K562 (cell line): ENCODE measurements around the gene MAL. TPM values are rescaled to one million over a fixed set of nuclear protein-coding genes. Genes with fewer than 3 reads are reported as not detected.
A peak's percentile ranks its signal among the peaks of the same experiment; 100 is the strongest.

Experiments used
- ATAC-seq: fragments of 200-7000 bp; cut with Tn5 transposase; 3 replicates; pipeline ENCODE4 v1.9.1; 2020; ENCODE audit warnings: moderate library complexity
- BruUV-seq: library from RNA; stranded (reverse); fragments of 400-500 nt; replicated peaks from 2 replicates; lab custom pipeline; 2021; lab: Mats Ljungman, UMichigan
- CTCF ChIA-PET: fragments of 300-600 bp; formaldehyde crosslinking; extraction: SDS; loops from one replicate; lab custom pipeline; 2021; ENCODE audit warnings: low intra/inter-chr PET ratio; lab: Yijun Ruan, JAX
- POLR2A ChIA-PET: fragments of 300-600, 350-650 bp; sonication (Branson Sonifier 250); formaldehyde crosslinking; extraction: SDS; loops from one replicate; lab custom pipeline; 2021; ENCODE audit warnings: antibody characterized with exemption, inconsistent platforms; lab: Yijun Ruan, JAX
- DNase-seq, 4 experiments: peaks; one replicate each; pipeline versions ENCODE4 v3.0.0 to v3.0.0-alpha.2; 2011 to 2018; ENCODE audit warnings: low spot score in 3 of 4, mixed read lengths in 3 of 4; ENCODE audit errors: extremely low read depth in 1 of 4
- FAIRE-seq: peaks from 2 replicates; lab custom pipeline; 2011; peaks lifted over from hg19 to GRCh38; lab: Jason Lieb, UNC
- H2AFZ ChIP-seq: 2 replicates; pipeline ENCODE4 v1.6.0; 2011; ENCODE audit warnings: low read depth, low read length, control low read depth, inconsistent platforms
- H3K27ac ChIP-seq: fragments of 200-600 bp; 3 replicates; pipeline ENCODE4 v1.8.0; 2011; ENCODE audit warnings: low read depth, mild to moderate bottlenecking, control low read depth, inconsistent platforms, low read length, moderate library complexity, mixed read lengths; ENCODE audit errors: extremely low read depth
- H3K27me3 ChIP-seq, 2 experiments: fragments of 300-600 bp in 1 of 2; 2 replicates in 1 of 2; 3 replicates in 1 of 2; pipeline versions ENCODE4 v1.6.0 to v1.8.0; 2011; ENCODE audit warnings: inconsistent platforms in 2 of 2, low read length in 2 of 2, mild to moderate bottlenecking in 1 of 2, mixed read lengths in 1 of 2, moderate library complexity in 1 of 2; ENCODE audit not compliant: control insufficient read depth in 2 of 2, insufficient read depth in 2 of 2
- H3K36me3 ChIP-seq: fragments of 300-600 bp; 3 replicates; pipeline ENCODE4 v1.8.0; 2011; ENCODE audit warnings: mild to moderate bottlenecking, low read length, inconsistent platforms; ENCODE audit not compliant: control insufficient read depth, insufficient read depth
- H3K4me1 ChIP-seq, 2 experiments: fragments of 200-600 bp in 1 of 2; replicated peaks in 1 of 2; 2 replicates in 1 of 2; 3 replicates in 1 of 2; pipeline versions ENCODE4 v1.5.1 to v1.8.0; 2011; ENCODE audit warnings: inconsistent platforms in 2 of 2, low read length in 2 of 2, mild to moderate bottlenecking in 1 of 2, mixed read lengths in 1 of 2, moderate library complexity in 1 of 2; ENCODE audit not compliant: control insufficient read depth in 2 of 2, insufficient read depth in 2 of 2
- H3K4me2 ChIP-seq: 2 replicates; pipeline ENCODE4 v1.6.1; 2011; ENCODE audit warnings: low read length, control low read depth, inconsistent platforms, mixed read lengths; ENCODE audit not compliant: insufficient read depth
- H3K4me3 ChIP-seq: fragments of 200-600 bp; sonication (generic), shearing (Covaris generic); 2 replicates; pipeline ENCODE4 v1.5.1; 2016; ENCODE audit warnings: control low read depth, inconsistent platforms
- H3K79me2 ChIP-seq: fragments of 200-600 bp; 3 replicates; pipeline ENCODE4 v1.8.0; 2011; ENCODE audit warnings: low read length, inconsistent platforms; ENCODE audit not compliant: control insufficient read depth, insufficient read depth
- H3K9ac ChIP-seq, 2 experiments: 2 replicates each; pipeline versions ENCODE4 v1.6.0 to v1.6.1; 2011; ENCODE audit warnings: low read depth in 2 of 2, low read length in 2 of 2, control low read depth in 1 of 2, inconsistent platforms in 1 of 2, mild to moderate bottlenecking in 1 of 2, mixed read lengths in 1 of 2; ENCODE audit not compliant: insufficient read depth in 1 of 2
- H3K9me1 ChIP-seq: one replicate; pipeline ENCODE4 v1.6.0; 2011; ENCODE audit warnings: inconsistent platforms, mild to moderate bottlenecking, low read length, moderate library complexity; ENCODE audit not compliant: control insufficient read depth, insufficient read depth
- H3K9me3 ChIP-seq: replicated peaks from 2 replicates; pipeline ENCODE4 v1.5.1; 2011; ENCODE audit warnings: low read depth, low read length, inconsistent platforms; ENCODE audit not compliant: control insufficient read depth, insufficient read depth
- H4K20me1 ChIP-seq: replicated peaks from 2 replicates; pipeline ENCODE4 v1.6.1; 2011; ENCODE audit warnings: low read length, inconsistent platforms, mixed read lengths; ENCODE audit not compliant: control insufficient read depth, insufficient read depth
- ATF1 ChIP-seq, 2 experiments: fragments of 450-650 bp in 1 of 2; IDR thresholded peaks; 2 replicates each; pipeline ENCODE4 v1.6.1; 2016; ENCODE audit warnings: missing compliant biosample characterization in 1 of 2, missing genetic modification characterization in 1 of 2
- CEBPB ChIP-seq: fragments of 450-650 bp; IDR thresholded peaks from 2 replicates; pipeline ENCODE4 v1.6.1; 2016; ENCODE audit warnings: missing genetic modification characterization, missing compliant biosample characterization
- GATAD2B ChIP-seq: fragments of 450-650 bp; IDR thresholded peaks from 2 replicates; pipeline ENCODE4 v1.6.1; 2017; ENCODE audit warnings: mild to moderate bottlenecking, borderline replicate concordance
- MTA1 ChIP-seq: fragments of 450-650 bp; IDR thresholded peaks from 2 replicates; pipeline ENCODE4 v1.6.1; 2017; ENCODE audit warnings: borderline replicate concordance
- NFATC3 ChIP-seq: fragments of 450-650 bp; IDR thresholded peaks from 2 replicates; pipeline ENCODE4 v1.6.1; 2017; ENCODE audit warnings: mild to moderate bottlenecking
- SREBF2 ChIP-seq: sonication (generic); formaldehyde crosslinking; IDR thresholded peaks from 2 replicates; pipeline ENCODE4 v1.4.0; 2020; ENCODE audit warnings: mild to moderate bottlenecking, missing genetic modification reagents
- TFAM ChIP-seq: fragments of 250-450 bp; sonication (Bioruptor Pico); conservative IDR thresholded peaks from 2 replicates; pipeline ENCODE4 v1.5.0; 2021; ENCODE audit warnings: mild to moderate bottlenecking, moderate library complexity
- ZKSCAN3 ChIP-seq: fragments of 250-450 bp; sonication (Bioruptor Pico); IDR thresholded peaks from 2 replicates; pipeline ENCODE4 v1.4.0; 2020
- ZNF174 ChIP-seq: fragments of 250-450 bp; sonication (Bioruptor Pico); IDR thresholded peaks from 2 replicates; pipeline ENCODE4 v1.4.0; 2020; ENCODE audit warnings: mild to moderate bottlenecking
- ZNF253 ChIP-seq: fragments of 250-450 bp; sonication (Bioruptor Pico); conservative IDR thresholded peaks from 2 replicates; pipeline ENCODE4 v1.6.1; 2021; ENCODE audit warnings: mild to moderate bottlenecking
- WGBS: fragments of 100-300 bp; shearing (Covaris generic); methylation state at CpG from one replicate; pipeline ENCODE4 v1.1.6; 2016; ENCODE audit warnings: low coverage, mixed read lengths; ENCODE audit not compliant: insufficient coverage; ENCODE audit errors: missing lambda C conversion rate; 5-methylcytosine and 5-hydroxymethylcytosine counted together
- in situ Hi-C: fragments of 300-500 bp; cut with MboI; formaldehyde crosslinking; loops from 4 replicates; pipeline ENCODE4 v1.15.0; 2018; ENCODE audit warnings: inconsistent platforms, mixed read lengths
- intact Hi-C: fragments of 100-400 bp; cut with micrococcal nuclease; formaldehyde crosslinking; loops from 2 replicates; pipeline ENCODE4 v1.14.2; 2022
- polyA plus RNA-seq, 8 experiments: library from polyadenylated mRNA; depleted of rRNA in 4 of 8; stranded (reverse) in 5 of 8; unstranded in 3 of 8; fragments of >200 nt; fragmentation: Nextera tagmentation in 2 of 8; fragmentation: Illumina TruSeq in 1 of 8; extraction: Ambion mirVana in 2 of 8; extraction: Trizol in 1 of 8; gene quantifications; 2 replicates each; pipeline versions ENCODE4 v1.2.1 to v1.2.3, GENCODE V29; 2011 to 2014; ENCODE audit warnings: inconsistent platforms in 1 of 8, missing spikeins in 1 of 8
- total RNA-seq, 7 experiments: library from RNA; depleted of rRNA in 6 of 7; stranded (reverse); fragments of >200 nt in 6 of 7; fragmentation: Illumina TruSeq in 2 of 7; extraction: Trizol in 2 of 7; gene quantifications; 2 replicates each; pipeline versions ENCODE4 v1.2.1 to v1.2.3, GENCODE V29; 2011 to 2021; ENCODE audit warnings: low replicate concordance in 1 of 7
- TF ChIP-seq, protein P1 (sequence below), 2 experiments: IDR thresholded peaks; 2 replicates each; pipeline ENCODE4 v1.6.1; 2011; ENCODE audit warnings: borderline replicate concordance in 1 of 2, control low read depth in 1 of 2, low read depth in 1 of 2, low read length in 1 of 2, mild to moderate bottlenecking in 1 of 2, mixed read lengths in 1 of 2, moderate library complexity in 1 of 2; ENCODE audit not compliant: insufficient read depth in 1 of 2, insufficient read length in 1 of 2, poor library complexity in 1 of 2, severe bottlenecking in 1 of 2; ENCODE audit errors: extremely low read depth in 1 of 2
- TF ChIP-seq, protein P2 (sequence below): fragments of 450-650 bp; formaldehyde crosslinking; IDR thresholded peaks from 2 replicates; pipeline ENCODE4 v1.4.0; 2020; ENCODE audit warnings: mild to moderate bottlenecking

Gene MAL
- total and polyA plus RNA-seq, 9 of the 15 experiments (the other 6 are each of a cell fraction or from before 2014, with no cell fraction given), result not detected

DNA sequence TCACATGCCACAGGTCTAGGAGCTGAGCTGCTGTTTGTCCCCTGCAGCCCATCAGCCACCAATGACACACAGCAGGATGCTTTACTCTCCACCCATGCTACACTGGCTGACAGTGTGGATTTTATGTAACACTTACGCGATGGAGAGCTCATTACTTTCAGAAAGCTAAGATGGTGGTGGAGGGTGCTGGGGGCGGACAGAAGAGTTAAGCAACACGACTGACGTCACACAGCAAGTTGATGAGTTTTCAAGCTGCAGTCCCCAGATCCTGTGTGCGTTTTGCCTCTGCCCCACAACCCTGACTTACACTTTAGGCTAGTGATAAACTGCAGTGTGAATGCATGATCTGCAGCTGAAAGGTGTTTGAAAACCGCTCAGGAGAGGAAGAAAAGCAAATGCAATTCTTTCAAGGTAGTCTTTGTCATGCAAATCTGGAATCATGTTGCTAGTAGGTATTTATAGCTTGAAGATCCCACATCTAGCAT, 53.7 kb downstream of the MAL start:
- H2AFZ ChIP-seq, result no peak overlapping the region
- no peak overlapping the region for H3K4me3 ChIP-seq
- H3K9me3 ChIP-seq, result no peaks in the 10 kb centered on the region
- peaks cover 0 to 10% of the 10 kb centered on the region in 2 experiments; a peak in 3 of 5 replicates for H3K4me1 ChIP-seq
- no peak overlapping the region for H3K4me2 ChIP-seq
- ChIA-PET POLR2A (interaction anchor here (0.6 to 1.8 kb wide), 5 partner anchors 25 to 246 kb away, joined by 3 to 7 read pairs (median 3); partner anchors contain the start of gene PROM2), CTCF (no interaction called here)
- H3K27ac ChIP-seq, result no peak overlapping the region
- H3K36me3 ChIP-seq, result no peaks in the 10 kb centered on the region
- FAIRE-seq (no peak), ATAC-seq (no peak), DNase-seq (no peak)
- 0 out of 2 replicates have a peak, but pooled peaks have one; percentile 18 for TF ChIP-seq CEBPB (tag)
- TF ChIP-seq ATF1 (CRISPR knock-in tag; IDR thresholded peaks at IDR 0.05), result no peak
- TF ChIP-seq ATF1 (tag; IDR thresholded peaks at IDR 0.05), result peak; percentile 31
- TF ChIP-seq MTA1, result no peak
- no peak overlapping the region for H3K9ac ChIP-seq
- BruUV-seq, result no TSS peak
- intact Hi-C loops, result loop anchor here (5.0 kb wide), 1 partner anchor 128 kb away; the partner anchor contains the start of gene ZNF892
- no peaks in the 10 kb centered on the region for H3K9me1 ChIP-seq
- in situ Hi-C loops, result no loop called here
- no peaks in the 10 kb centered on the region for H3K79me2 ChIP-seq
- 4% methylated on average over 7 of the region's 7 CpGs for WGBS
- H3K27me3 ChIP-seq, result peaks cover 9 to 47% of the 10 kb centered on the region in 2 experiments; a peak in 3 of 5 replicates
- no peaks in the 10 kb centered on the region; the same call in 1 of the 2 replicates for H4K20me1 ChIP-seq

DNA sequence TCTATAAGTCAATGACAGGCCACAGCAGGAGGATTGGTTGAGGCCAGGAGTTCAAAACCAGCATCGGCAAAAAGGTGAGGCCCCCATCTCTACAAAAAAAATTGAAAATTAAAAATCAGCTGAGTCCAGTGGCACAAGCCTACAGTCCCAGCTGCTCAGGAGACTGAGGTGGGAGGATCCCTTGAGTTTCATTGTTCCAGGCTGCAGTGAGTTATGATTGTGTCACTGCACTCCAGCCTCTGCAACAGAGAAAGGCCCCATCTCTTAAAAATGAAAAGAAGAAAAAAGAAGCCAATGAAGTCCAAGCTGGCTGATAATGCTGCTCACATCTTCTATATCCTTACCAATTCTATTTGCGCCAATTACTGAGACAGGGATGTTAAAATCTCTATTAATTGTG, 57.0 kb downstream of the MAL start:
- 61% methylated on average over 2 of the region's 2 CpGs for WGBS
- CTCF ChIA-PET, result no interaction called here
- Histone ChIP-seq H3K79me2 (no peaks in the 10 kb centered on the region), H3K27ac (no peak overlapping the region), H3K9ac (no peak overlapping the region), H3K4me1 (no peaks in the 10 kb centered on the region; a peak in 1 of 5 replicates), H3K9me3 (no peaks in the 10 kb centered on the region), H3K9me1 (no peaks in the 10 kb centered on the region), H3K4me3 (no peak overlapping the region), H3K36me3 (peaks cover 23% of the 10 kb centered on the region), H3K4me2 (no peak overlapping the region), H2AFZ (no peak overlapping the region), H4K20me1 (no peaks in the 10 kb centered on the region), H3K27me3 (peaks cover 7 to 17% of the 10 kb centered on the region in 2 experiments; a peak in 3 of 5 replicates)
- TF ChIP-seq ZKSCAN3 (CRISPR knock-in tag), result no peak
- no peak for TF ChIP-seq SREBF2 (CRISPR knock-in tag)
- no peak for TF ChIP-seq NFATC3
- TF ChIP-seq, protein P1, sequence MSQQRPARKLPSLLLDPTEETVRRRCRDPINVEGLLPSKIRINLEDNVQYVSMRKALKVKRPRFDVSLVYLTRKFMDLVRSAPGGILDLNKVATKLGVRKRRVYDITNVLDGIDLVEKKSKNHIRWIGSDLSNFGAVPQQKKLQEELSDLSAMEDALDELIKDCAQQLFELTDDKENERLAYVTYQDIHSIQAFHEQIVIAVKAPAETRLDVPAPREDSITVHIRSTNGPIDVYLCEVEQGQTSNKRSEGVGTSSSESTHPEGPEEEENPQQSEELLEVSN (IDR thresholded peaks at IDR 0.05; ENCODE audit: borderline replicate concordance in 1 of 2, extremely low read depth in 1 of 2, insufficient read depth in 1 of 2, insufficient read length in 1 of 2, low read depth in 1 of 2, low read length in 1 of 2, poor library complexity in 1 of 2, severe bottlenecking in 1 of 2), result no peak
- no peak for TF ChIP-seq ZNF174 (CRISPR knock-in tag)
- TF ChIP-seq, protein P2, sequence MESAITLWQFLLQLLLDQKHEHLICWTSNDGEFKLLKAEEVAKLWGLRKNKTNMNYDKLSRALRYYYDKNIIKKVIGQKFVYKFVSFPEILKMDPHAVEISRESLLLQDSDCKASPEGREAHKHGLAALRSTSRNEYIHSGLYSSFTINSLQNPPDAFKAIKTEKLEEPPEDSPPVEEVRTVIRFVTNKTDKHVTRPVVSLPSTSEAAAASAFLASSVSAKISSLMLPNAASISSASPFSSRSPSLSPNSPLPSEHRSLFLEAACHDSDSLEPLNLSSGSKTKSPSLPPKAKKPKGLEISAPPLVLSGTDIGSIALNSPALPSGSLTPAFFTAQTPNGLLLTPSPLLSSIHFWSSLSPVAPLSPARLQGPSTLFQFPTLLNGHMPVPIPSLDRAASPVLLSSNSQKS, result no peak
- TF ChIP-seq GATAD2B, result no peak
- no peak for TF ChIP-seq ZNF253 (CRISPR knock-in tag)
- no peak for TF ChIP-seq TFAM
- FAIRE-seq (no peak), DNase-seq (no peak), ATAC-seq (no peak)
- intact Hi-C loops (no loop called here), in situ Hi-C loops (no loop called here)
- no TSS peak for BruUV-seq
- POLR2A ChIA-PET, result no interaction called here
